ENCODE results near the gene HOXA11. TPM values are rescaled to one million over a fixed set of nuclear protein-coding genes. Genes with fewer than 3 reads are reported as not detected.

Gene HOXA11
- total RNA-seq, 1 donor from 2014 or later = 6.3 TPM

DNA sequence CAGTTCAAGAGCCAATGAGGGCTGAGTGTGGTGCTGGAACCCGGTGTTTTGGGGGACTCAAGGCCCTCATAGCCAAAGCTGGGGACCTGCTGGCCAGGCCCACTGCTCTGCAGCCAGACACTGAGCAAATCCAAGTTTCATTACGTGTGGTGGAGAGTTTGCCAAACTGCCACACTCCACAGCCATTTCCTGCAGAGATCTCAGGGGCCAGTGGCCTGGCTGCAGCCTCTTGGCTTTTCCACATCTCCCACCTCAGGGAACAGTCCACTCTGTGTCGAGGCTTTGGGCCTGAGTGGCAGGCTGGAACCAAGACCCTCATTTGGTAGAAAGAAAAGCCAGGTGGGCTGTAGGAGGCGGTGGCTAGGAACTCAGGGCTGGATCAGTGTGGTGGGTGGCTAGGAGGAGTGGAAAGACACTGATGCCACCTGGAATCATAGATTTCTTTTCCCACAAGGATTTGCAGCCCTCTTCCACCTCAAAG lies 3.2 kb downstream of the HOXA11 start:
- DNase-seq (ENCODE audit: low spot score) = no peak

DNA sequence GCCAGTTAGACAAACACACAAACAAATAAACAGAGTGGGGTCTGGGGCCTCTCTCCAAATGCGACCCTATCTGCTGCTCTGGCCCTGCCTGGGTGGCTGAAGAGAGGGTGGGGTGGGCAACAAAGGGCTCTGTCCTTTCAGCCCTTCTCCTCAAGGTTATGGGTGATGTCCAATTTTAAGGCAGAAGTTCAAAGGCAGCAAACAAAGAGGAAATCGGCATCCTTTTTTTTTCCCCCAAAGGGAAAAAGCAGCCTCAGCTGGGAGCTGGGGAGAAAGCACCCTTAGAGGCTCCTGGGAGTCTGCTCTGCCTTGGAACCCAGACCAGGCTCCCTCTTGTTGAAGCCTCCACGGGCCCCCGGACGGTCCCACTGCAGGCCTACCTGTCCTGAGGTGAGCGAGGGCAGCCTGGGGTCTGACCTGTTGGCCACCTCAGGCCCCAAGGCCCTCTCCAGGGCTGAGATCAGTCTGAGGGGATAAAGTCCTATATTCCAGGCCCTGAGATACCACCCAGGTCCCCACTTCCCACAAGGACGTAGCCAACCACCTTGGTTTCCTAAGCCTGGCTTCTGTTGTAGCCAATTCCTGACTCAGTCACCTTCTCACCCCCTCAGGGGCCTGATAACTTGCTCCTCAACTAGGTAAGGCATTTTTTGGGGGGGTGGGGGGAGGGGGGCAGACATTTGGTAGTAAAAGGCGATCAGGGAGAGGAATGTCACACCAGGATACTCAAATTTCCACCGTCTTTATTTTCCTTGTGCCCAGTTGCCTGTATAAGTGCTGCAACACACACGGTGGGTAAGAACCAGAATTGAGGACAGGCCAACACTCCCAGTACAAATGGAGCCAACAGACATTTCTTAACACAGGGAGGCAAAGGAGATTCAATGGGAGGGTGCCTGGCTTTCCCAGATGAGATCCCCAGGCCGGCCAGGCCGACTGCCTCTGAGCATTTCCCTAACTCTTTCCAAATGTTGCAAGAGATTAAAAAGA lies 4.3 kb downstream of the HOXA11 start:
- DNase-seq (ENCODE audit: low spot score) = no peak

DNA sequence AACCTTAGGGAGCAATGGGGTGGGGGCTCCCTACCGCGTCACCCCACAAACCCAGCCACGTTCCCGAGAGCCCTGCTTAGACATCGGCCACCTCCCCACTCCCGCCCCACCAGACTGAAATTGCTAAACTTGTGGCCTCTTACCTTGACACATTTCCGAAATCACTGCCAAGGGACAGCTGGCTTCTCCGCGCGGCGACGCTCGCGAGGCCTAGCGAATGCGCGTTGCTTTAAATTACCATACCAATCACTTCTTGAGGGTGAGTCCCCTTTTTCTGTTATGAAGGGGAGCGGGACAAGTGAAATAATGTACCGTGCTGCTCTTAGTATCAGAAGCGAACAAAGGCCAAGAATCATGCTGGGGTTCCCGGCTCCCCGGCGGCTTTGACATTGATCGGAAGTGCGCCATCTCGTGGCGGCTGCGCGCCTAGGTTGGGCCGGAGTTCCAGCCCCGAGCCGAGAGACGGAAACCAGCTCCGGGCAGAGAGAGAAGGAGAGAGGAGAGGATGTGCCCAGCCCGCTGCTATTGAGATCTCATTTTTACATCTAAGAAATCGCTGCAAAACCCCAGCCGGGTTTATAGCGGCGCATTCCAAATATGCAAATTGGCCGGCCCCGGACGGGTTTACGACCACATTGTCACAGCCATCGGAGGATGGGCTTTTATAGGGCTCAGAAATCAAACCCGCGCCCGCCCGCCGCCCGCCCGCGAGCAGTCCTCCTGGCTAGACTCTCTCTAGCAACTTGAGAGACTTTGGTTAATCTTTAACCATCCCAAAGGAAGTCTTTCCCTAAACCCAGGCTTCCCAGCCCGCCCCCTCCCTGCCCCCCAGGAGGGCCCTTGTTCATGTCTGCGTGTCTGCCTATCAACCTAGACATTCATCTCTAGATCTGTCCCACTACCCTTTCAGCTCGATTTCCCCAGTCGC lies 5.3 kb downstream of the HOXA11 start:
- DNase-seq (ENCODE audit: low spot score) = peak; percentile 94

DNA sequence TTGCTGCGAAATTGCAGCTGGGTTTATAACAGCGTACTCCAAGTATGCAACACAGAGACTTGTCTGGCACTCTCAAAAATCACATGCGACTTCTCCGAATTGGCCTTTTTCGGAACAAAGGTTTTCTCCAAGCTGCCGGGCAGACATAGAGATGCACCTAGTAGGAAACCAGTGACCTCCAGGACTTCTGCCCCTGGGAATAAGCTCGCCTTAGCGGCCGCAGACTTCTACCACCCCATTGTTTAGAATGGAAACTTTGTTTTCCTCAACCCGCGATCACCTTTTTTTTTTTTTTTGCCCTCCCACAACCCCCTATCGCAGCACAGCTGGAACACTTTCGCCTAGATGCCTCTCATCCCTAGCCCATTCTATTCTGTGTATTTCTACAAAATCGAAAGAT lies 6.0 kb downstream of the HOXA11 start:
- no peak for DNase-seq (ENCODE audit: low spot score)

DNA sequence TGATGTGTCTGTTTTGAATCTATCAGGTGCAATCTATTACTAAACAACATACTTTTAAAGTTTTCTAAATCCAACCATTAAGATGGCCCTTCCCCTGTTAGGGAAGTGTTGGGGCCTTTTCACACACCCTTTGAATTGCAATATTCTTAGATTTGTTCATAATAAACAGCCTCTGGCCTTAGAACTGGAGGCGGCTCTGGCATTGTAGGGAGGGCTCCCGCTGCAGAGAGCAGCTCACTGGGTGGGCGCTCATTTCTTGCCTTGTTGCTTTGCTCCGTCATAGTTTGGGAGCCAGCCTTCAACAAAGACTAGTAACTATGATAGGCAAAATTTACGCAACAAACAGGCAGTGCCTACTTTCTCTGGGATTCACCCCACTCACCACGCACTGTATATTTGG lies 6.7 kb downstream of the HOXA11 start:
- no peak for DNase-seq (ENCODE audit: low spot score)

DNA sequence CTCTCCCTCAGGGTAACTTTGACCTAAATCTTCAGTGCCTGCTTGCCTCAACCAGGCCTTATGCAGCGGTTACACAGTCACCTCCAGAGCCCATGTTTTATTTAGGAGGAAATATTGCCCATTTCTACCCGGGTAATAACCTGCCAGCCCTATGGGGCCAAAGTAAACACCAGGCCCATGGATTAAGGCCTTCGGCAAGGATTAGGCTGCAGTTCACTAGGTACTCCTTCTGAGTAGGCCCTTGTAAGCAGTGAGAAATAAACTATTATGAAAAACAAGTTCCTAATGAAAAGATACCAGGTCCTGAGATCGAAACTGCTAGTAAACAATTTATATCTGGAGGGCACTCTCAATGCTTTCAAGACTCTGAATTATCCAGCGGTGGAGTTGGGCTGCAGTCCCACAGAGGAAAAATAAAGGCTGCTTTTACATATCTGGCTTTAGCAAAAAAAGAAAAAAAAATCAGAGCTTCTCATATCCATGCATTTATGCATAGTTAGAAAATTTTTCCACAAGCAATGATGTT lies 7.2 kb downstream of the HOXA11 start:
- no peak for DNase-seq (ENCODE audit: low spot score)

DNA sequence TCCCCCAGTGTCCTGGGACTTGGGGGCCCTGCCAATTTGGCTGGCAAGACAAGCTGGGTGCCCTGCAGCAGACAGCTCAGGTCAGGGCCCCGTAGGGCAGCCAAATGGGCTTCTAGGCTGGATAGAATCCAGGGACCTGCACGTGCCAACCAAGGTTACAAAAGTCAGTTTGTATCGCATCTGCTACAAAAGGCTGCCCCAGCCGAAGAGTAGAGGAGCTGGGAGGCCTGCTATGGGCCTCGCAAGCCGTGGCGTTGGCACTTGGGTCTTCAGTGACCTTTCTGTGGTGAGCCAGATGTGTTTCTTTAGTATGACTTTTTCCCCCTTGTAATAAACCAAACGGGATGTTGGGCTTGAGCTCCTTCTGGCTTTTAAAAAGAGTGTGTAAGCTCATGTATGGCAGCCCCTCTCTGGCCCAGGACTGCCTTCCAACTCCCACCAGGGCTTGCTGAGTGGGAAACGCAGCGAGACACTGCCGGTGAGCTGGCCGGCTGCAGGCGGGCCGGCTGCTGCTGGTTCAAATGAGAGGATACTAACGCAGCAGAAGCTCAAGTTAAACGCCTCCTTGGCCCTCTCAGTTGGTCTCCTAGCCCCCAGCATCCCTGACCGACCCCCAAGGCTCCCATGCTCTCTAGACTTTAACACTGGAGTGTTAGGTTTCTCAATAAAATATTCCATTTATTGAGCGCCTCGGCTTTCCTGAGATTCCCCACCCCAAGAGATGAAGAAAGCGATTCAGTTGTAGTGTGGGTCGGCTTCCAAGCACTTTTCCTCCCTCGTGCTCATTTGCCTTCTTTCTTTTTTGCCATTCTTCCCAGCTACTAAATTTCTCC lies 7.9 kb downstream of the HOXA11 start:
- DNase-seq (ENCODE audit: low spot score) = no peak

DNA sequence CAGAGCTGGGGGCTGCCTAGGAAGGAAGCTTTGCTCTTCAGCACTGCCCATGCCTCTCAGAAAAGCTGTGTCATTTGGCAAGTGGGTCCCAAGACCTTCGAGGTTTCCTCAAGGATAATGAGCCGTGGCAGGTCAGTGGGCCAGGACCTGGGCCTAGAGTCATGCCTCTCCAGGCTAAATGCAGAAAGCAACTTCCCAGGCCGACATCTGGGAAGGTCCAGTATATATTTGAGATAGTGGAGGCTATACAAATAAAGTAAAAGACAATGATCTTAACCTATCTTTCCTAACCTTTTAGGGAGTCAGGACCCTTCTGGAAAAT lies 8.5 kb downstream of the HOXA11 start:
- no peak for DNase-seq (ENCODE audit: low spot score)

DNA sequence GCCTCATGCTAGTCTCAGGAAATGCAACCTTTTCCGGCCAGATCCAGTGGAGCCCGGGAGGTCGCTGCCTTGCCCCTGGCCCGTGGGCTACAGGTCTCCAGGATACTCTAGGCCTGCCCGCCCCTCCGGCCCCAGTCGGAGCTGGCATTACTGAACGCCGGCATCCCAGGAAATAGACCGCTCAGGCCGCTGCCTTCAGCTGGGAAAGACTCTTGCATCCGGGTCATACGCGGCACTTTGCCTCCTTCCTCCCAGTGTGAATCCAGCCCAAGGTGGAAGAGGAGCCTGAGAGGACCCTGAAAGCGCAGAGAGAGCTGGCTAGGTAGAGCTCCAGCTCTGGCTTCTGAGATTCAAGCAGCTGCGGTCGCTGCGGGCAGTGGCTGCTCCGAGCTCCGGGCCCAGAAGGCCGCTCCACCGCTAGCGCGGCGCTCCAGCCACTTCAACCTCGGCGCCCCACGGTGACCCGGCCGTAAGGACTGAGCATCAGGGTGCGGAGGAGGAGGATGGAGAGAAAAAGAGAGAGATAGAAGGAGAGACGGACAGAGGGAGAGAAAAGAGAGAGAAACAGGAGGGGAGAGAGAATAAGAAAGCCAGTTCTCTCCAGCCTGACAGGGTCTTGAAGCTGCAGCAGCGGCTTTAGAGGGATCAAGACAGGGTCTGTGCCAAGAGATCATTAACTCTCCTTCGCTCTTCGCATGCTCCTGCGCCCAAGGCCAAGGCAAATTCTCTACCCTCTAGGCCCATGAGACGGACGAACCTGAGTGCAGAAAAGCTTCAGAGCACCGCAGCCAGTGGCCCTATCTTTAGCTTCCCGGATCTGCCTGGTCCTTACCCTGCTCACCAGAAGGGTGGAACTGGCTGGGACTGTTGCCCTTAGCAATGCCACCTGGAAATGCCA lies 9.2 kb downstream of the HOXA11 start:
- DNase-seq (ENCODE audit: low spot score) = peak; percentile 81

DNA sequence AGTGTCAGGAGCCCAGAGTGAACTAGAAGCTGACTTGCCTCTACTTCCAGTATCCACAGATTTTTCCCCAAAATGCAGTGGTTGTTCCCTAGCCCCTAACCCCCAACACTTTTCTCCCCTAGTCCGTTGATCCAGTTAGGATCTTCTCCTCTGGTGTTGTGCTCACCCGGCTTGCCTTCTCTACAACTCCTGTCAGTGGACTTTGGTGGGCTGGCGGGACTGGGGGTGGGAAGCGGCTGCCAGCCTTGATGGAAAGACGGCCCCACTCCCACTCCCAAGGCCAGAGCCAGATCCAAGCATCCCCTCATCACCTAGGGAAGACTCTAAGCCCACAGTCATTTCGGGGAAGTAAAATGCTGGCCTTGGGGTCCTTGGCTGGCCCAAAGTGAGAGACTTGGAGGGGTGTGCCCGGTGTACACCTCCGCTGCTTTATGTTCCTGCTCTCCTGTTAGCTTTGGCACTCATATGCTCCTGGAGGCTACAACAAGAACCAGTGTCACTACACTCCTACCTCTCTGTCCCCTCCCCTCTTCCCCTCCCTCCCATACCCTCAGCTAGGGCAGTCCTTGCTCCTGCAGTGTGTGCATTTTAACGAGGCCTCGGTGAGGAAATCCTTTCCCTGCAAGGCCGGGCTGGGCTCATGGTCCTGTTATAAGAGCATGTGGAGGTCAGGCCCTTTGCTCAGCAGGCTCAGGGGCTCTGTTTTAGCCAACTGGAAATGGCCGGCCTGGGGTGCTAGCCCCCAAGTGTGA lies 10.0 kb downstream of the HOXA11 start:
- DNase-seq (ENCODE audit: low spot score) = no peak

DNA sequence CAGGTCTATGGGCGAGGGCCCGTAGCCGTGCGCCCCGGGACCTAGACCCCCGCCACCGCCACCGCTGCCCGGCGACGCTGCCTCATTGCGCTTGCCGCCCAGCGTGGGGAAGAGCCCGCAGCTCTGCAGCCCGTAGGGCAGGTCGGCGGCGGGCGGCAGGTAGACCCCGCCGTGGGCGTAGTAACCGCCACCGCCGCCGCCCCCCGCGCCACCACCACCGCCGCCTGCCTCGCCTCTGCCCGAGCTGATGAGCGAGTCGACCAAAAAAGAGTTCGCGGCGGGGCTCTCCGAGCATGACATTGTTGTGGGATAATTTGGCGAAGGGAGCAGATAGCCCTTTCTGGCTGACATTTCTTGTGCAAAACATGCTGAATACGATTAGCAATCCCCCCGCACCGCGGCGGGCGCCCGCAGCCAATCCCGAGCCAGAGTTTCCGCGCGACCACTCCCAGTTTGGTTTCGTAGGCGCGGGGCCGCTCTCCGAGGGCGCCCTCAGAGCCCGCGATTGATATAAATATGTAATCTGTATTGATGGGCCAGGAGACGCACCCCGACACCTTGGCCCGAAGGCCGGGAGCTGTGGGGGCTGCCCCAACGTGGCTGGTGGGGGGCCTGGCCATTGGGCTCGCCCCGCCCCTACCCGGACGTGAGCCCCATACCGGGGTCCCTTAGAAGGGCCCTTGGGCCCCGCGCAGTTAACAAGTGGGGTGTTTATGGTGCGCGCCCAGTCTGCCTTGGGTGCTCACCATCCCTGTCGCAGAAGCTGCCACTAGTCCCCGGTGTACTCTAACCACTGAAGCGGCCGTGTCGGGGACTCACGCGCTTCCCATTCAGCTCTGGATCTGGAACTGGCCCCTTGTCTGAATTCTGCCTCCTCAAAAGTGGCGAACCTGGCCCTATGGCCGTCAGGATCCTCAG lies 10.8 kb downstream of the HOXA11 start, which contains the start of gene HOXA10:
TSS of gene HOXA10 (minus strand) at position 365 of the 918 bp plus-strand sequence. CDS start at position 351, 14 bp downstream.
- DNase-seq (ENCODE audit: low spot score) = no peak

DNA sequence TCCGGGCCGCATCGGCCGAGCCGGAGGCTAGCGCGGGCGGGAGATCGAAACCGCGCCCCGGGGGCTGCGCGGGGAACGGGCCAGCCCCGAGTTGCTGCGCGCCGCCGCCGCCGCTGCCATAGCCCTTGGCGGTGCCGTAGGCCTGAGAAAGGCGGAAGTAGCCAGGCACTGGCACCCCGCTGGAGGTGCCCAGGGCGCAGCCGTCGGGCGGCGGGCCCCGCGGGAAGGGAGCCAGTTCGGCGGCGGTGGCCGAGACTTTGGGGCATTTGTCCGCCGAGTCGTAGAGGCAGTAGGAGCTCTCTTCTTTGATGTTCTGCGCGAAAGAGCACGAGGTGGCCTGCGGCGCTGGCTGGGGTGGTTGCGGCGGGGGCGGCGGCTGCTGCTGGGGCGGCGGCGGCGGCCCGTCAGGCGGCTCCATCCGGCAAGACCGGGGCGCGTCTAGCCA lies 11.5 kb downstream of the HOXA11 start:
- no peak for DNase-seq (ENCODE audit: low spot score)

DNA sequence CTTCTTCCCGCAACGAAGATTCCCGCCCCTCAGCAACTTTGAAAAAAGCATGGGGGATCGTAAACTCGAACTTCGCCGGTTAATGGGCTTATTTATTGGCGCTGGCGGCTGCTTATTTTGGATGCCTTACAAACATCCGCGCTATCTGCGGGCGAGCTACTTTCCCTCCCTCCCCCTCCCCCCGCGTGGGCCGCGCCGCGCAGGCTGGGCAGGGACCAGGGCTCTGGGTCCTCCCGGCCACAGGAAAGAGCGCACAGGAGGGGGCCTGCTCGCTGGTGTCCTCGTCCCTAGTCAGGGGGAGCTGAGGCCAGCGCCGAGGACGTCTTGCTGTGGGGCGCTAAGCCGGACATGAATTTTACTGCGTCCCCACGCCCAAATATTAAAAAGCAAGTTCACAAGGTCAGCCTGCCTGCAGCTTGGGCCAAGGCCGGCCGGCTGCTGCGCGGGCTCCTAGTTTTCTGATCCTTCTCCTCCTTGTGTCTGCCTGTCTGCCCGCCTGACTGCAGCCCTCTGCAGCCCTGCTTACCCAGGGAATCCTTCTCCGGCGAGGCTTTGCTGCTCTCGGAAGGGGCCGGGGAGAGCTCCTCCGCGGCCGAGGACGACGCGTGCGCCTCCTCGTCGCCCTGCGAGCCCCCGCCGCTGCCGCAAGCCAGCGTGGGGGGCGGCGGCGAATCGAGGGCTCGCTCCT lies 12.1 kb downstream of the HOXA11 start:
- peak; percentile 83 for DNase-seq (ENCODE audit: low spot score)

DNA sequence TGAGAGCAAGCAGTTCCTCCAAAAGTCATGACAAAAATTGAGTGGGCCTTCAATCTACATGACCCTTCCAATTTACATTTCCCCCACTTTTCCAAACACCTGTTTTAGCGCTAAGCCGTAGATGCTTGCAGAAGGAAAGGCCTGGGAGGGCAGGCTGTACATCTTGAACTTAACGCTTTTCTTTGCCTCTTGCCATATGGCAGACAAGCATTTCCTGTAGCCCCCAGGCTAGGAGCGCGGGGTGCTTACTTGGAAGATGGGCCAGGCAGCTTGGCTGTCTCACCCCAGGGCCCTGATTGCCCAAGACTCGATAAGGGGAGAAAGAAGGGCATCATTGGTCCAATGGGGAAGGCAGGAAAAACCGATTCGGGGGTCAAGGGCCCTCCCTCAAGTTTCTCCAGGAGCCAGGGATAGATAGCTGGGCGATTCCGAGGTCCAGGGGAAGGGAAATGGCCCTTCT lies 12.7 kb downstream of the HOXA11 start:
- DNase-seq (ENCODE audit: low spot score) = no peak

DNA sequence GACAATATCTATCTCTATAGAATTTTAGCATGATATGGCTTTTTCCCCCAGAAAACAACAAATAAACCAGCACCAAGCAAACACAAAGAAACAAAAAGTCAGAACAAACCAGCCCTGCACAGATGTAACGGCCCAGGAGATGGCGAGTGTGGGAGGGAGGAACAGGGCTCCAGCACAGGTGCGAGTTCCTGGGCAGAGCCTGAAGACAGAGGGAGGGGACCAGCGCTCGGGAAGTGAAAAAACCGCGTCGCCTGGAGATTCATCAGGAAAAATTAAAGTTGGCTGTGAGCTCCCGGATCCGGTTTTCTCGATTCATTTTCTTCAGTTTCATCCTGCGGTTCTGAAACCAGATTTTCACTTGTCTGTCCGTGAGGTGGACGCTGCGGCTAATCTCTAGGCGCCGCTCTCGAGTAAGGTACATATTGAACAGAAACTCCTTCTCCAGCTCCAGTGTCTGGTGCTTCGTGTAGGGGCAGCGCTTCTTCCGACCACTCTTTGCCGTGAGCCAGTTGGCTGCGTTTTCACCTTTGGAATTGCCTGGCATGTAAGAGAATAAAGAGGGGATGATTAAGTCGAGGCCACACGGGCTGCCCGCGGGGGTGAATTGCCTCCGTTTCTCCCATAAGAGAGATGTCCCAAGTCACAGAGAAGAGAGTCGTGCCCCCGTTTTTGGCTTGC lies 13.3 kb downstream of the HOXA11 start:
- DNase-seq (ENCODE audit: low spot score) = no peak

DNA sequence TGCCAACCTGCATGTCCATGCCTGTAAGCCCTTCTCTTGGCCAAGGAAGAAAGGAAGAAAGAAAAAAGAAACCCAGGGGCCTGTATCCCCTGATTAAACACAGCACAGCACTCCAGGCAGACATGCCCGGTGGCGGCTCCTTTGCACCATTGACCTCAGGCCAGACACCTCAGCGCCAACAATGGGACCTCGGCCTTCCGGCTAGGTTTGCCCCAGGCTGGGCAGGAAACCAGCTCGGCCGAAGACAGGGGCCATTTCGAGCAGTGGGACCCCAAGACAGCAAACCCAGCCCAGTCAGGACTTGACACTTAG lies 13.8 kb downstream of the HOXA11 start:
- DNase-seq (ENCODE audit: low spot score) = no peak

Measured in umbilical cord (tissue), 2 donors.